ENCODE data around the gene ARHGAP26. TPM values are rescaled to one million over a fixed set of nuclear protein-coding genes. Genes with fewer than 3 reads are reported as not detected.

ARHGAP26 gene
- total RNA-seq, 4 donors from 2014 or later, result 11.1 to 36.1 (median 21.8) TPM

DNA sequence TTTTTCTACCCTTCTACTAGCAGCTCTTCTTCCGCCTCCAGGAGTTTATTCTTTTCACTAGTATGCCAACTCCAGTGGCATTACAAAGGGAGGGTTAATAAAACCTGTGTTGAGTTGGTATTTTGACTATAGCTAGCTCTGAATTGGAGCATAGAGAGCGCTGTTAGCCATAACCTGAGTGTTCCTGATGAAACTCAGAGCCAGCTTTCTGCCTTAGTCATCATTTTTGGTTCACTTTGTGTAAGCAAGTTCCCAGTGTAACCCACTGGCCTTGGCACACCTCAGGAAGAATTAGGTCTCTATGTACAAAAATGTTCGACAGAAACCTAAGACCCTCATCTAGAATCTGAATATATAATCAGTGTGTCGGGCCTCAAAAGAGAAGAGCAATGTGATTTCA lies 394.4 kb downstream of the ARHGAP26 start:
- no peak overlapping the region for H3K27ac ChIP-seq
- H3K36me3 ChIP-seq, result no peaks in the 10 kb centered on the region
- 96% methylated on average over 4 of the region's 4 CpGs for WGBS
- TF ChIP-seq CTCF (IDR thresholded peaks at IDR 0.05) (no peak), POLR2A (IDR thresholded peaks at IDR 0.05) (no peak), POLR2AphosphoS5 (IDR thresholded peaks at IDR 0.05) (no peak), EP300 (IDR thresholded peaks at IDR 0.05) (no peak)
- DNase-seq (ENCODE audit: low spot score in 2 of 2), result no peak
- H3K4me1 ChIP-seq, result no peaks in the 10 kb centered on the region
- H3K27me3 ChIP-seq, result no peaks in the 10 kb centered on the region
- no peak overlapping the region for H3K4me3 ChIP-seq
- H3K9me3 ChIP-seq, result no peaks in the 10 kb centered on the region

DNA sequence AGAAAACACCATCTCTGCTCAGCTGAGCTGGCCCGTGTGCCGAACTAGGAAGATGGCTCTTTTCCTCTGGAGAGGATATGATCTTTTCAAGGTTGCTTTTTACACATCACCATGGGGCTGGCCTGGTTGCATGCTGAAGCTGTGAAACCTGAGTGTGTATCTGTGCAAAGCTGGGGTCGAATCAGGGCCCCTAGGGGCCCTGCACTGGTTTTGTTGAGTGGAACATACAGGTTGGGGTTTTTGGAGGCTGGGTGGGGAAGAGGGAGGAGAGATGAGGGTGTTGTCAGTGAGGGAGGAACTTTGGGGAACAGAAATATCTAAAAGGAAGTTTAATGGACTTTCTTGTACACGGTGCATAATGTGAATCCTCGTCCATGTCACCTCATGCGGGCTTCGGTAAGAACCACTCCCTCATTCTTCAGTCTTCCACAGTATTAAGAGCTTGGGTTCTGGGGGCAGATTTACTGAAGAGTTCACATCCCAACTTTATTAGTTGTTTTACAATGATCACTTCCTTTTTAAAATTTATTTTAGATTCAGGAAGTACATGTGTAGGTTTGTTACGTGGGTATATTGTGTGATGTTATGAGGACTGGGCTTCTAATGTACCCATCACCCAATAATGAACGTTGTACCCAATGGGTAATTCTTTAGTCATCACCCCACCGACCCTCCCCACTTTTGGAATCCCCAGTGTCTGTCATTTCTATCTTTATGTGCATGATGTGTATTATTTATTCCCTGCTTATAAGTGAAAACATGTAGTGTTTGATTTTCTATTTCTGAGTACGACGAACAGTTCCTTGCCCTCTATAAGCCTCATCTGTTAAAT lies 395.1 kb downstream of the ARHGAP26 start:
- no peaks in the 10 kb centered on the region for H3K27me3 ChIP-seq
- H3K4me1 ChIP-seq, result no peaks in the 10 kb centered on the region
- no peak for DNase-seq (ENCODE audit: low spot score in 2 of 2)
- 90% methylated on average over 12 of the region's 12 CpGs for WGBS
- TF ChIP-seq POLR2AphosphoS5 (IDR thresholded peaks at IDR 0.05) (no peak), POLR2A (IDR thresholded peaks at IDR 0.05) (no peak), EP300 (IDR thresholded peaks at IDR 0.05) (no peak), CTCF (IDR thresholded peaks at IDR 0.05) (no peak)
- H3K27ac ChIP-seq, result no peak overlapping the region
- H3K4me3 ChIP-seq, result no peak overlapping the region
- no peaks in the 10 kb centered on the region for H3K9me3 ChIP-seq
- H3K36me3 ChIP-seq, result no peaks in the 10 kb centered on the region

DNA sequence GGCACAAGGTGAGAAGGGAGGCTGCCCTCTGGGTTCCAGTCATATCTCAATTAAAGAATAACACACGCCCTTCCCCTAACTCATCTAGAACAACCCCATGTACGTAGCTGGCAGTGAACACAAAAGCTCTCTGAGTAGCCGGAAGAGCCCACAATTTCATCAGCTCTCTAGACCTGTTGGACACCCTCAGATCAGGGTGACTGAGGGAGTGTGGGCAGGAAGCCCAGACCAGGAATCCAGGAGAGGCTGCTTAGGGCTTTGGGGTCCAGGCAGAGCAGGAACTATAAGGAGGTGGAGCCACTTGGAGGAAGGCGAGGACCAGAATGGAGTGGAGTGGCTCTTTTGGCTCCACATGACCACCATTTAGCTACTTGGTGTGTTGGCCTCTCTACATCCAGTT lies 395.9 kb downstream of the ARHGAP26 start:
- Histone ChIP-seq H3K36me3 (no peaks in the 10 kb centered on the region), H3K27me3 (no peaks in the 10 kb centered on the region), H3K4me1 (no peaks in the 10 kb centered on the region), H3K27ac (no peak overlapping the region), H3K4me3 (no peak overlapping the region), H3K9me3 (no peaks in the 10 kb centered on the region)
- TF ChIP-seq EP300 (IDR thresholded peaks at IDR 0.05), result no peak
- no peak for TF ChIP-seq POLR2A (IDR thresholded peaks at IDR 0.05)
- TF ChIP-seq POLR2AphosphoS5 (IDR thresholded peaks at IDR 0.05), result no peak
- no peak for TF ChIP-seq CTCF (IDR thresholded peaks at IDR 0.05)
- 98% methylated on average over 4 of the region's 4 CpGs for WGBS
- DNase-seq (ENCODE audit: low spot score in 2 of 2), result no peak

GRCh38 chr5:143166661-143167420 lies 396.7 kb downstream of the ARHGAP26 start:
- Histone ChIP-seq H3K27ac (no peak overlapping the region), H3K27me3 (no peaks in the 10 kb centered on the region), H3K4me1 (no peaks in the 10 kb centered on the region), H3K4me3 (no peak overlapping the region), H3K9me3 (no peaks in the 10 kb centered on the region), H3K36me3 (no peaks in the 10 kb centered on the region)
- 83% methylated on average over 8 of the region's 8 CpGs for WGBS
- TF ChIP-seq EP300 (IDR thresholded peaks at IDR 0.05), result no peak
- no peak for DNase-seq (ENCODE audit: low spot score in 2 of 2)

- 72% methylated on average over 2 of the region's 2 CpGs for WGBS
- Histone ChIP-seq H3K36me3 (no peaks in the 10 kb centered on the region), H3K4me1 (no peaks in the 10 kb centered on the region), H3K9me3 (no peaks in the 10 kb centered on the region), H3K27me3 (no peaks in the 10 kb centered on the region), H3K27ac (no peak overlapping the region), H3K4me3 (no peak overlapping the region)
- TF ChIP-seq CTCF (IDR thresholded peaks at IDR 0.05) (no peak), EP300 (IDR thresholded peaks at IDR 0.05) (no peak), POLR2AphosphoS5 (IDR thresholded peaks at IDR 0.05) (no peak), POLR2A (IDR thresholded peaks at IDR 0.05) (no peak)
- DNase-seq (ENCODE audit: low spot score in 2 of 2), result no peak
These were observed 398.1 kb downstream of the ARHGAP26 start for GRCh38 chr5:143168171-143168741.
